Subcutaneous adipose tissue (tissue), 4 donors: Measurements from ENCODE around the gene ESF1. TPM values are rescaled to one million over a fixed set of nuclear protein-coding genes. Genes with fewer than 3 reads are reported as not detected.

Experiments
- total RNA-seq, 4 donors: library from RNA; depleted of rRNA; stranded (reverse); fragments of >200 nt; gene quantifications; one replicate each; pipeline ENCODE4 v1.1.0, GENCODE V29; 2016
- TF ChIP-seq, protein P1 (sequence below): fragments of 450-650 bp; IDR thresholded peaks from one replicate; pipeline ENCODE4 v1.5.1; 2016; ENCODE audit warnings: low read depth, mild to moderate bottlenecking, control low read depth, antibody characterized with exemption, moderate library complexity

ESF1 gene
- total RNA-seq, 4 donors from 2014 or later = 13.0 to 26.7 (median 16.6) TPM

DNA sequence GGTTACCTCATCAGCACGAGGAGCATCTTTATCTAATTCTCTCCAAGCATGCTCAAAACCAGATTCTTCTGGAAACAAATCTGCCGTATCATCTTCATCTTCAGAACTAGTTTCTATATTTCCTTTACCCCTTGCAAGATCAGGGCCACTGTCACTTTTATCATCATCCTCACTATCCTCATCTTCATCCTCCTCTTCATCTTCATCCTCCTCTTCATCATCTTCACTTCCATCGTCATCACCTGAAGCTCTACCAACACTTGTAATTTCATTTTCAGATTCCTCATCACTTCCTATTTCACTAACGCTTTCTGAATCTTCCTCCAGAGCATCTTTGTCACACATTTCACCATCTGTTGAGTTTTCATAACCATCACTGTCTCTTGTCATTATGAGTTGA lies 8.9 kb downstream of the ESF1 start:
- TF ChIP-seq, protein P1, sequence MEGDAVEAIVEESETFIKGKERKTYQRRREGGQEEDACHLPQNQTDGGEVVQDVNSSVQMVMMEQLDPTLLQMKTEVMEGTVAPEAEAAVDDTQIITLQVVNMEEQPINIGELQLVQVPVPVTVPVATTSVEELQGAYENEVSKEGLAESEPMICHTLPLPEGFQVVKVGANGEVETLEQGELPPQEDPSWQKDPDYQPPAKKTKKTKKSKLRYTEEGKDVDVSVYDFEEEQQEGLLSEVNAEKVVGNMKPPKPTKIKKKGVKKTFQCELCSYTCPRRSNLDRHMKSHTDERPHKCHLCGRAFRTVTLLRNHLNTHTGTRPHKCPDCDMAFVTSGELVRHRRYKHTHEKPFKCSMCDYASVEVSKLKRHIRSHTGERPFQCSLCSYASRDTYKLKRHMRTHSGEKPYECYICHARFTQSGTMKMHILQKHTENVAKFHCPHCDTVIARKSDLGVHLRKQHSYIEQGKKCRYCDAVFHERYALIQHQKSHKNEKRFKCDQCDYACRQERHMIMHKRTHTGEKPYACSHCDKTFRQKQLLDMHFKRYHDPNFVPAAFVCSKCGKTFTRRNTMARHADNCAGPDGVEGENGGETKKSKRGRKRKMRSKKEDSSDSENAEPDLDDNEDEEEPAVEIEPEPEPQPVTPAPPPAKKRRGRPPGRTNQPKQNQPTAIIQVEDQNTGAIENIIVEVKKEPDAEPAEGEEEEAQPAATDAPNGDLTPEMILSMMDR = no peak

DNA sequence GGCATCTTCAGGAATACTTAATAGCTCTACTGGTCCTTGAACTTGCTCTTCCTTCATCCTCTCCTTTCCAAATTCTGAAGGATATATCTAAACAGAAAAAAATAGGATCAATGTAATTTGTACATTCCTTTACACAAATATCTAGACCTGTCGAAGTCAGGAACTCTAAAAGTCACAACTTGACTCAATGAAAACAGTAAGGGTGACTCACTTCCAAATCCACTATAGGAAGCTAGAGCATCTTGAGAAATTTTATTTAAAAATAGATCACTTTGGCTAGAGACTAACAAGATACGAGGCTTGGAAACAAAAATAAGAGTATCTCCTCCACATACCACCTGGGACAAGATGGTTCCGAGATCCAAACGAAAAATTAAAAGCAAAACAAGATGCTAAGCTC lies 12.2 kb downstream of the ESF1 start:
- TF ChIP-seq, protein P1 = no peak

DNA sequence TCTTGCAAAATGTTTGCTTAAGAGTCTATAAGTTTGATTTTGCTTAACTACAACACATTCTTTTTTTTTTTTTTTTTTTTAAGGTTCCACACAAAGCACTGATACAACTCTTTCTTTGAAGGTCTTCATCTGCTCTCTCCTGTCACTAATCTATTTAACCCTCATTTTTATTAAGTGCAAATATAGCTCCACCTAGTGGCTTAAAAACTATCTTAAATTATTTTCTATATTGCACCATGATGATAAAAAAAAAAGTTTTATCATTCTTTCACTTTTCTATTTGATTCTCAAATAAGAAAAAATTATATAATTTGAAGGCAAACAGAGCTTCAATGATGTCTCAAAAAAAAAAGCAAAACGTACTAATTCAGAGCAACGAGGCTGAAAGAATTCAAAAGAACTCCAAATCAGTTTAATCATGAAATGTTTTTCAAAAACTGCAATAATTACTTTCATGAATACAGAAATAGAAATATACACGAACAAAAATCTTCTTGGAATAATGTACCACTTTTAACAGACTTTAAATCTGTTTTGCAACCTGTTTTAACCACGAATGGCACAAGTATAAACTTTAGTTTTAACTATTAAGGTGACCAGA lies 12.8 kb downstream of the ESF1 start:
- TF ChIP-seq, protein P1 = no peak

DNA sequence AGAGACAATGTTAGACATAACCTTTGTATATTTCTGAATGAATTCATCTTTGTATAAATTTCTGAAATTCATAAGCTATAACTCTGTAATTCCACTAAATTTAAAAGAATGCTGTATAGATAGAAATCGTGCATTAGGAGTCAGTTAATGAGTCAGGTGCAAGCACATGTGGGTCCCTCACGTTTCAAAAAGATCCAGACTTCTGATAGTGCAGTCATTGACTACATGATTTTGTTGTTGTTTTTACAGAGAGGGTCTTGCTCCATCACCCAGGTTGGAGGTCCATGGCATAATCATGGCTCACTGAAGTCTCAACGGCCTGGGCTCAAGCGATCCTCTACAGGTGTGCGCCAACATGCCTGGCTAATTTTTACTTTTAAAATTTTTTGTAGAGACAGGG lies 14.6 kb downstream of the ESF1 start:
- TF ChIP-seq, protein P1 = no peak

DNA sequence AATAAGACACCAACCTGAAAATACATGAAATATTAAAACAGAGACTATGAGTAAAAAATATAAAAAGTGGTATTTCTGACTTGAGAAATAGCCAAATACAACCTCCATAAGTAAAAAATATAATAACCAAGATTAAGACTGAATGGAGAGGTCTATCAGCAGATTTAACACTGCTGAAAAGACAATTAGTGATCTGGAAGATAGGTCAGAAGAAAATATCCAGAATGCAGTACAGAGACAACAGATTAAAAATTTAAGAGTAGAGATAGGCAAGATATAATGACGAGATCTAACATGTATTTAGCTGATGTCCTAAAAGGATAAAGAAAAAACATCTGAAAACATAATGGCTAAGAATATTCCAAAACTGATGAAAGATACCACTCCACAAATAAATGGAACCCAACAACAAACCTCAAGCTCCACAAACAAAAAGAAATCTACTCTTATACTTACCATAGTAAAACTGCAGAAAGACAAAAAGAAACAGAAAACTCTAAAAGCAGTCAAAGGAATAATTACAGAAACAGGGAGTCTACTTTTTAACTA lies 18.8 kb downstream of the ESF1 start:
- TF ChIP-seq, protein P1 = no peak

DNA sequence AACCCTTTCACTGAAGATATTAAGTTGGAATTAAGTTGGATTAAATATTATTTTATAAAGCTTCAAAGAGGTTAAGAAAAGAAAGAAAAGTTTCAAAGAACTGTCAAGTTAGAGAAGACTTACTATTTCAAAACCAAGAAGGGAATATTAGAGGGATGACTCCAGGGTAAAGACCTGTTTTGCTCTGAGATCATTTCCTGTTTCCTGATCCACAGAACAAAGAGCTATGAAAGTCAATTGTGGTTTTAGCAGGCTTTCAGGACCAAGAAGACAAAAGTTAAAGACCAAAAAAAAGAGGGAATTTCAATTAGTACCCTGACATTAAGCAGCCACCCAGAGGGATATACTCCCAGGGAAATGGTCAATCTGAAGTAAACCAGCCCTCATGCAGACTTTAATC lies 19.4 kb downstream of the ESF1 start:
- TF ChIP-seq, protein P1 = no peak

DNA sequence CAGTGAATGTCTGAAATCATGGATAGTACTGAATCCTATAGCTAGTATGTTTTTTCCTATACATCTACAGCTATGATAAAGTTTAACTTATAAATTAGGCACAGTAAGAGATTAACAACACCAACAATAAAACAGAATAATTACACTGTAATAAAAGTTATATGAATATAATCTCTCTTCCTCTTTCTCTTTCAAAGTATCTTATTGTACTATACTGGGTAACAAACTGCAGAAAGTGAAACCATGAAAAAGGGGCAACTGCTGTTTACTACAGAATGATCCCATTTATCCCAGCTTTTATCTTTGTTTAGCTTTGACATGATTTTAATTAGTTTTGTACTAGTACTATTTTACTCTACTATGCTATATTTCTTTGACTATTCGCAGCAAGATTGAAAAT lies 25.8 kb downstream of the ESF1 start:
- TF ChIP-seq, protein P1 = no peak
